Esophagus mucosa (tissue), 1 donor: ENCODE measurements around the gene KCNK7. TPM values are rescaled to one million over a fixed set of nuclear protein-coding genes. Genes with fewer than 3 reads are reported as not detected.

Experiments used
- ATAC-seq: fragments of 200-7000 bp; cut with Tn5 transposase; one replicate; pipeline ENCODE4 v1.9.1; 2020
- total RNA-seq: library from RNA; stranded (reverse); gene quantifications from one replicate; pipeline ENCODE4 v1.2.4, GENCODE V29; 2023
- donor health status: DM: yes; HTN: yes; CAD: no.

KCNK7 gene
- total RNA-seq, 1 donor from 2014 or later = 20.2 TPM

DNA sequence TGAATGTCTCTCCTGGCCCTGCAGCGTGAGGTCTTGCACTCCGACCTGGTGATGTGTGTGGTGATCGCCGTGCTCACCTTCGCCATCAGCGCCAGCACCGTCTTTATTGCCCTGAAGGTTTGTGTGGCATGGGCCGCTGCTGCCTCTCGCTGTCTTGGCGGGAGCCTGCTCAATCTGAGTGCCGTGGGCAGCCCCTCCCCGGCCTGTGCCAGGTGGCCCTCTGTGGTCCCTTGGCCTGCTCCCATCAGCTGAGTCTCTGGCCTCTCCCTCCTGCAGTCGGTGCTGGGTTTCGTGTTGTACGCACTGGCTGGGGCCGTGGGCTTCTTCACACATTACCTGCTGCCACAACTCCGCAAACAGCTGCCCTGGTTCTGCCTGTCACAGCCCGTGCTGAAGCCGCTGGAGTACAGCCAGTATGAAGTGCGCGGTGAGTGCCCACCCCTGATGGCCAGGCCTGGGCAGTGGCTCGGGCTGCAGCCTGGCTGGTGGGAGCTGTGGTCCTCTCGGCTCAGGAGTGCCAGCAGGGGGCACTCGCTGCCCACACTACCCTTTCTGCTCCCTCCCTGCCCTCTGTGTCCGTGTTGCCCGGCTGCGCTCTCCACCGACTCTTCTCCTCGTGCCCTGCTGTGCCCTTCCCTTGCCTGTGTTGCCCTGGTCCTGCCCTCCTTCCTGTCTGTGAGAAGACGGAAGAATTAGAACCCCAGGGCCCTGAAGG lies 30.2 kb upstream of the KCNK7 start:
- ATAC-seq = peak; percentile 41

DNA sequence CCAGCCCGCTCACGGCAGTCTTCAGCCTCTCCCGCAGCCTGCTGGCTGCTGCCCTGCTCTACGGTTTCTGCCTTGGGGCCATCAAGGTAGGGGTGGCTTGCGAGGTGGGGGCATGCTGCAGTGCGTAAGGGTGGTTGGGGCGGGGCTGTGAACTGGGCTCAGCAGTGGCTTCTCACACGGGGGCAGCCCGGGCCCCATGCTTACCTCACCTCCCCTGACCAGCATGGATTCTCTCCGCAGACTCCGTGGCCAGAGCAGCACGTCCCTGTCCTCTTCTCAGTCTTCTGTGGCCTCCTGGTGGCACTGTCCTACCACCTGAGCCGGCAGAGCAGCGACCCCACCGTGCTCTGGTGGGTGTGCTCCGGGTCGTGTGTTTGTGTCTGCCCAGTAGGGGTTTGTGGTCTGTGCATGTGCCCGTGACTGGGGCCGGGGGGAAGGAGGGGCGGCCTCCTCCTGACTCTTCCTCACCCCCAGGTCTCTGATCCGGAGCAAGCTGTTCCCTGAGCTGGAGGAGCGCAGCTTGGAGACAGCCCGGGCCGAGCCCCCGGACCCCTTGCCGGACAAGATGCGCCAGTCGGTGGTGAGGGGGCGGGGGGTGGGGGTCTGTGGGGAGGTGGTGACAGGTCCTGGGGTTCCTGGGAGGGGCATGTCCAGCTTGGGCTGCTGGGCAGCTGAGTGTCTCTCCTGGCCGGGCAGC lies 29.5 kb upstream of the KCNK7 start:
- no peak for ATAC-seq

DNA sequence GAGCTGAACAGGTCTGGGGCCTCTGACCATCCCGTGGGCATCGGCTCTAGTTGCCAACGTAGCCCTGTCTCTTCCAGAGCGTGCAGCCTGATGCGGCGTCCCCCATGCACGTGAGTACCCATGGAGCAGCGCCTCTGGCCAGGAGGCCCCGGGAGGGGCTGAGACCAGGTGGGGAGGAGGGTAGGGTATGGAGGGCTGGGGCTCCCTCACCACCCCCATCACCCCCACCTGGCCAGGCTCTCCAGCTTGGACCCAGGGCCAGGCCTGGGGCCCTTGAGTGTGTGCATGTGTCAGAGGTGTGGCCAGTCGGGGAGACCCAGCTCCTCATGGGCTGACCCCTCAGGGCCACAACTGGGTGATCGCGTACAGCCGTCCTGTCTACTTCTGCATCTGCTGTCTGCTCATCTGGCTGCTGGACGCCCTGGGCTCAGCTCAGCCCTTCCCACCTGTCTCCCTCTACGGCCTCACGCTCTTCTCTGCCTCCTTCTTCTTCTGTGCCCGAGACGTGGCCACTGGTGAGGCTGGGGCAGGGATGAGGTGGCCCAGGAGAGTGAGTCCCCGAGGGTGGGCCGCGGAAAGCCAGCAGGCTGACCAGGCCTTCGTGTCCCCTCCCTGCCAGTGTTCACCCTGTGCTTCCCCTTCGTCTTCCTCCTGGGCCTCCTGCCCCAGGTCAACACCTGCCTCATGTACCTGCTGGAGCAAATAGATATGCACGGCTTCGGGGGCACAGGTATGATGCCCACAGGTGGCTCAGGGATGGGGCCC lies 28.4 kb upstream of the KCNK7 start:
- ATAC-seq = no peak

DNA sequence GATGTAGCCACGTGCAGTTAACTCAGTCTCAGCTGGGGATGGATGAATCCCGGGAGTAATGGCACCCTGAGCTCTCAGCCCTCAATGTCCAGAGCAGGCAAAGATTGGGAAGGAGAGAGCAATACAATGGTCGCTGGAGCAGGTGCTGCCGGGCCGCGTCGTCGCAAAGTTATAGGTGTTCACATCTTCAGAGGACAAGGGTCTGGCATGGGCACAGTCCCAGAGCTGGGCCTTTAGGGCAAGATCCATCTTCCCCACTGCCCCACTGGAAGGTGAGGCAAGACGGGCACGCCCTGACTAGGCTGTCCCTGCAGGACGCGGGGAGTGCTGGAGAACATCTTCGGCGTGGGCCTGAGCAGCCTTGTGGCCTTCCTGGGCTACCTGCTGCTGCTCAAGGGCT lies 27.6 kb upstream of the KCNK7 start:
- no peak for ATAC-seq

DNA sequence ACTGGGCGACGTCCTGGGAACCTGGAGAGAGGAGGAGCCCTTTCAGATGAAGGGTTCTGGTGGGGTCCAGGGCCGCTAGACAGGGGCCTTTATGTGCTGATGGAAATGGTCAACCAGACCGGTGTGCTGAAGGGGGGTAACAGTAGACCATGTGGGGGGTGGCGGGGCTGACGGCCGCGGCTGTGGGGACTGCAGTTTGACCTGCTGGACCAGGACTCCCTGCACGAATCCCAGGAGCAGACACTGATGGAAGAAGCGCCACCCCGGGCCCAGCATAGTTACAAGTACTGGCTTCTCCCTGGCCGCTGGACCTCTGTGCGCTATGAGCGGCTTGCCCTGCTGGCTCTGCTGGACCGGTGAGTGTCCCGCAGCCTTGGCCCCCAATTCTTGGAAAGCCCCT lies 26.4 kb upstream of the KCNK7 start:
- ATAC-seq = no peak

DNA sequence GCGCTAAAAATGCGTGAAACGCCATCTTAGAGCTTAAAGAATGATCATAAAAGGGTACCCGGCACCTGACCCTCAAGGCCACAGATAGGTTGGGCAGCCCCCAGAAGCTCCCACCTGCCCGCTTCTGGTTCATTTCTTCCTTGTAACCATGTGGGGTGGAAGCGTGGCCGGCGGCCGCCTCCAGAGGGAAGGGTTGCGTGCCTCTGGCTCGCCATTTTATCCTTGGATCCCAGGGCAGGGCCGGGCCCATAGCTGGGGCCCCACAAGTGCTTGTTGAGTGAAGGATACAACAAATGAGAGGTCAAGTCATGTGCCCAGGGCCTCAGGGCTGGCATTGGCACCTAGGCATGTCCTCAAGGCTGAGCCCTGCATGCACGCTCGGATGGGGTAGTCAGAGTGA lies 25.9 kb upstream of the KCNK7 start:
- ATAC-seq = no peak

DNA sequence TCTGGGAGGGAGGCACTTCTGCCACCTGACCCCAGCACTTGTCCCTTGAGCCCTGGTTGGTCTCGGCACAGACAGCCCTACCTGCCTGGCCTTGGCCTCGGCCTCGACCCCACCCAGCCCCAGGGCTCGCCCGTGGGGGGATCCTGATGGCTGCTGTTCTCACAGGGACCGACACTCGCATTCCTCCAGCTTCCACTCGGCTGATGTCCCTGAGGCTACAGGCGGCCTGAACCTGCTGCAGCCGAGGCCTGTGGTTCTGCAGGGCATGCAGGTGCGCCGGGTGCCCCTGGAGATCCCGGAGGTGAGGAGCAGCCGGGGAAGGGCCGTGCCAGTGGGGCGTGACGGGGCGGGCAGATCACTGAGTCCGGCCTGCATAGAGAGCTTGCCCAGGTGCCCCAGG lies 25.1 kb upstream of the KCNK7 start:
- no peak for ATAC-seq

DNA sequence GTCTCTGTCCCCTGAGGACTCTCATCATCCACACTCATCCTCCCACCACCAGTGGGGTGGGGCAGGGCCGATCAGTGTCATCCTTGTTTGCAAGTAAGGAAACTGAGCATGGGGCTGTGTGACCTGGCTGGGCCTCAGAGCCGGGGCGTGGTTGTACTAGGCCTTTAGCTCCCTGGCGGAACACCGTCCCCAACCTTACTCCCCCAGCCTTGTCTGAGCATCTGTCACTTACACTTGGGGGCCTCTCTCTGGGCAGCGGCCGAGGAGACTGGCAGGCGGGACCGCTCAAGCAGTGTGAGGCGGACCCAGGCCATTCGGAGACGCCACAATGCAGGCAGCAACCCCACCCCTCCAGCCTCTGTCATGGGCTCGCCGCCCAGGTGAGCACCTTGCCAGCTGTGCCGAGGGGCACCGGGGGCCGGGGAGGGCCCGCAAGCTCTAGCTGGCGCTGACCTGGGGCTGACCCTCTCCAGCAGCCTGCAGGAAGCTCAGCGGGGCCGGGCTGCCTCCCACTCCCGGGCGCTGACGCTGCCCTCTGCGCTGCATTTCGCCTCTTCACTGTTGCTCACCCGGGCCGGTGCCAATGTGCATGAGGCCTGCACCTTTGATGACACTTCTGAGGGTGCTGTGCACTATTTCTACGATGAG lies 23.8 kb upstream of the KCNK7 start:
- ATAC-seq = no peak

DNA sequence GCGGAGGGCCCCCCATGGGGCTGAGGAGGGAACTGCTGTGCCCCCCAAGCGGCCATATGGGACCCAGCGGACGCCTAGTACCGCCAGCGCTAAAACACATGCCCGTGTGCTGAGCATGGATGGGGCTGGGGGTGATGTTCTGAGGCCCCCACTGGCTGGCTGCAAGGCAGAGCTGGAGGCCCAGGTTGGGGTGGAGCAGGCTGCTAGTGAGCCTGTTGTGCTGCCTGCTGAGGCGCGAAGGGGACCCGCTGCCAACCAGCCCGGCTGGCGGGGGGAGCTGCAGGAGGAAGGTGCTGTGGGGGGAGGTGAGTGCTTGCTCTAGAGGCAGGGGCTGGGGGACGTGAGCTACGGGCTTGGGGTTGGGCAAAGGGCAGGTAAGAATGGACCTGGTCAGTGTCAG lies 23.2 kb upstream of the KCNK7 start:
- ATAC-seq = no peak

DNA sequence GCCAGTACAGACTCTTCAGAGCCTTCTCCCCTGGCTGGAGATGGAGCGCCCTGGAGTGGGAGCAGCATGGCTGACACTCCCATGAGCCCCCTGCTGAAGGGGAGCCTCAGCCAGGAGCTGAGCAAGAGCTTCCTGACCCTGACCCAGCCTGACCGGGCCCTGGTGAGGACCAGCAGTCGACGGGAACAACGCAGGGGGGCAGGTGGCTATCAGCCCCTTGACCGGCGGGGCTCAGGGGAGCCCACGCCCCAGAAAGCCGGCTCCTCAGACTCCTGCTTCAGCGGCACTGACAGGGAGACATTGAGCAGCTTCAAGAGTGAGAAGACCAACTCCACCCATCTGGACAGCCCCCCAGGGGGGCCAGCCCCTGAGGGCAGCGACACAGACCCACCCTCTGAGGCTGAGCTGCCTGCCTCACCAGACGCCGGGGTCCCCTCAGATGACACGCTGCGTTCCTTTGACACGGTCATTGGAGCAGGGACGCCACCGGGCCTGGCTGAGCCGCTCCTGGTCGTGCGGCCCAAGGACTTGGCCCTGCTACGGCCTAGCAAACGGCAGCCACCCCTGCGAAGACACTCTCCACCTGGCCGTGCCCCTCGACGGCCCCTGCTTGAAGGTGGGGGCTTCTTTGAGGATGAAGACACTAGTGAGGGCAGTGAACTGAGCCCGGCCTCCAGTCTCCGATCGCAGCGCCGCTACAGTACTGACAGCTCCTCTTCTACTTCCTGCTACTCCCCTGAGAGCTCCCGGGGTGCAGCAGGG lies 22.6 kb upstream of the KCNK7 start:
- ATAC-seq = no peak

DNA sequence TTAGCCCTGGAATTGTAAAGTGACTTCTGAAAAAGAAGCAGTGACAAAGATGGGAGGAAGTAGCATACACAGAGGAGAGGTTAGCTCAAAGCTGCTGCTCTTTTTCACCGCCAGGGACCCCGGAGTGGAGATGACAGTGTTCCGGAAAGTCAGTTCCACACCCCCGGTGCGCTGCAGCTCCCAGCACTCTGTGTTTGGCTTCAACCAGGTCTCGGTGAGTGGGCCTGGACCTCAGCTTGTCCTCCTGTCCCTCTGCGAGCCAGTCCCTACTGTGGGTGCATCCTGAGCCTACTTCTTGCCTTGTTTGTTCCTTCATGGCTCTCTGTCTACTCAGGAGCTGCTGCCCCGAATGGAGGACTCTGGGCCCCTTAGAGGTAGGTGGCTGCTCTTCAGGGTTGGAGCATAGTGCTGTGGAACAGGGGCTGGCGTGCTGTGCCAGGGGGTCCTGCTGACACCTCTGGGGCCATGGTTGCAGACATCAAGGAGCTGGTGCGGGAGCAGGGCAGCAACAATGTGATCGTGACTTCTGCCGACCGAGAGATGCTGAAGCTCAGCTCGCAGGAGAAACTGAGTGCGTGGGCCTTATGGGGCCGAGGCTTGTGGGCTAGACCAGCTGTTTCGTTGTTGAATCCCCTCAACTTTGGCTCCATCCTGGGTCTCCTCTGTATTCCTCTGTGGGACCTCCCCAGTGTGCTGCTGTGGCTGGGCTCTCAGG lies 21.7 kb upstream of the KCNK7 start:
- no peak for ATAC-seq

DNA sequence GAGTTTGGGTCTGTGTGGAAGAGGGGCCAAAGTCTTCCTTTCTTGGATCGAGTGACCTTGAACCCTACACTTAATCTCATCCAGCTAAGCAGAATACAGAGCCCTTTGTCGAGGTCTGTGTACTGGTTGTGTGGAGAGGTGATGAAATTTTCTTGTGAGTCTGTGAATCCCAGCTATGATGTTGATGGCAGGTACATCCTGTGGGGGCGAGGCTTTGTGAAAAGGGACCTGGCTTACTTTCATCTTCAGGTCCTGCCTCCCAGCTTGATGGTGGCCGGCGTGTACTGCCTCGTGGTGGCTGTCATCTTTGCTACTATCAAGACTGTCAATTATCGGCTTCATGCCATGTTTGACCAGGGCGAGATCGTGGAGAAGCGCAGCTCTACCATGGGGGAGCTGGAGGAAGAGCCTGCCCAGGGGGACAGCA lies 21.0 kb upstream of the KCNK7 start:
- ATAC-seq = no peak

DNA sequence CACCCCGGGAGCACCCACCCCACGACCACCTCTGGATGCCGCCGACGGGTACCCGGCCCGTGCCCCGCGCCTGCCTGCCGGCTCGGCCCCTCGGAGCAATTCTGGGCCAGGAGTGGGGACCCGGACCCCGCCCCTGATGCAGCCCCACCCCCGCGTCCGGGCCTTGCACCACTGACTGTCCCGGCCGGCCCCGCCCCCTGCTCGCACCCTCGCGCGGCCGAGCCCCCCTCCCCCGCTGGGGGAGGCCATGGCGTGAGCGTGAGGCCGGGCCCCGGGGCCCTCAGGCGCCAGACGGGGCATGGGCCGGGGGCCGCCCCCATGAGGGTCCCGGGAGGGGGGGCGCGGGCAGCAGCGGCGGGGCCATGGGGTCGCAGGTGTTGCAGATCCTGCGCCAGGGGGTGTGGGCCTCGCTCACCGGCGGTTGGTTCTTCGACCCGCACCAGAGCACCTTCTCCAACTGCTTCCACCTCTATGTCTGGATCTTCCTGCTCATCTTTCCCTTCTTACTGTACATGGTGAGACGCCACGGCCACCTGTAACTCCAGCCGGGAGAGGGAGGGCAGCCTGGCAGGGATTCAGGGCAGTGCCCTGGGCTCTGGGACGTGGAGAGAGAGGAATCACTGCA lies 20.5 kb upstream of the KCNK7 start:
- ATAC-seq = peak; percentile 5

DNA sequence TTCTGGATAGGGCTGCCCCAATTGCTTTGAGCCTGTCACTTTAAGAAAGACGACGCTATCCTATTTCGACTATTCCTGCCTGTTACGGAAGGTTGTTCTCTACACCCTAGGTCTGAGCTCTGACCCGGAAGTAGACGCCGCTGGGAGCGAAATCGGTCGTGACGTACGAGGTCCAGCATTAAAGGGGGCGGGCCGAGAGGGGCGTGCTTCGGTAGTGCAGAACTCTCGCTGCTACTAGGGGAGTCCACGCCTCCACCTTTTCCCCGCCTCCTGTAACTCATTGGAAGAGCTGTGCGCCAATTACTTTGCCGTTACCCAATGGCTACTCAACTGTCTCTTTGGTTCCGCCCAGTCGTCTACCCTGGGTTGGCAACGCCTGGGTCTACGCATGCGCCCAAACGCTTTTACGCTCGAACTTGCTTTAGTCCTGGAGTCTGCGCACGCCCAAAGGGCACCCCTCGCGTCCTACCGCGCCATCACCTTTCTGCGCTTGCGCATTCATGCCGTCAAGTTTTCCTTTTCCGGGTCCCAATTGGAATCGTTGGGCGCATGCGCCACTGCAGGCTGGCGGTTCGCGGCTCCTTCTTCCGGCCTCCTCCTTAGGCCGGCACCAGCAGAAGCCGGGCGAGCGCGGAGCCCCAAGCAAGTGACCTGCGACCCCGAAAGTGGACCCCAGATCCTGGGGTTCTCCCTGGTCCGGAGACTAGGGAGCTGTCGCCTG lies 19.8 kb upstream of the KCNK7 start, which contains the start of gene PCNX3:
Gene PCNX3, plus strand, starts transcription at position 548 of the 721 bp plus-strand sequence. CDS start 536 bp downstream, outside the sequence.
- peak; percentile 85 for ATAC-seq

DNA sequence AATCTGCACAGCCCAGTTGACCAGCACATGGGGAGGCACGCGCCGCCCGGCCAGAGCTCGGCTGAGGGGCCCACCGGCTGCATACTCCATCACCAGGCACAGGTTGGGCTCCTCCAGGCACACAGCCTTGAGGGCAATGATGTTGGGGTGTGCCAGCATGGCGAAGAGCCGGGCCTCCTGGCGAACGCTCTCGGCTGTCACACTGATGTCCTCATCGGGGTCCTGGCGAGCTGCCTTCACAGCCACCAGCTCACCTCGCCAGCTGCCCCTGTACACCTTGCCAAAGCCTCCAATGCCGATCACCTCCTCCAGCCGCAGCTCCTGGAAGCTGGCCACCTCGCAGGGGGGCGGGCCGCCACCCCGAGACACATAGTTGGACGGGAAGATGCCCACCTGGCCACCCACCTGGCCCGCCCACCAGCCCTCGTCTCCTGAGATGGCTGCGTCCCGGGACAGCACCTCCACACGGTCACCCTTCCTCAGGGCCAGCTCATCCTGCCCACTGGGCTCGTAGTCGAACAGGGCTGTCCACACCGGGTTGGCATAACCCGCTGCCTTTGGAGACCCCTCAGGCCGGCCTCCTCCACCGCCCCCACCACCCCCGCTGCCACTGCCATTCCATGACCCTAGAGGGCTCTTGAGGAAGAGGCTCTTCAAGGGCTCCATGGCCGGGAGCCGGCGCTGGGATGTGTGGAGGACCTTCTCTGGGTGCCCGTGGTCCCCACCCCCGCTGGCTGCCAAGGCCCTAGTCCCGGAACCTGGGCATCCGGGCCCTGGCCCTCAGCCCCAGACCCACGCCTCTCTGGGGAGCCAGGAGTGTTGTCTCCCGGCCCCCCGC lies 17.7 kb upstream of the KCNK7 start:
- ATAC-seq = peak; percentile 0

DNA sequence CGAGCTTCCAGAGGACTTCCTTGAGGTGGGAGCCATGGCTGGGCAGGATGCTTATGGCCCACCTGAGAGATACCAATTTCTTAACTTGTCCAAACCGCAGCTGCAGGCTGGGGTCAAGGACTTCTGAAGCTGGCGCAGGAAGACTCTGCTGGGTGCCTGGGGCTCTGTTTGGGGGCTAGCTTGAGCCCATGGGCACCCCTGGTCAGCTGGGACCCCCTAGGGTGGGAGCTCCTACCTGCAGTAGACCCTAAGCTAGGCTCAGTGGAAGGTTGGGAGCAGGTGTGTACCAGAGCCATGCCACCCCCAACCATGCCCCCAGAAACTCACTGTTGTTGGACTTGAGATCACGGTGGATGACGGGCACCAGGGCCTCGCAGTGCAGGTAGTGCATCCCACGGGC lies 17.1 kb upstream of the KCNK7 start:
- ATAC-seq = no peak

DNA sequence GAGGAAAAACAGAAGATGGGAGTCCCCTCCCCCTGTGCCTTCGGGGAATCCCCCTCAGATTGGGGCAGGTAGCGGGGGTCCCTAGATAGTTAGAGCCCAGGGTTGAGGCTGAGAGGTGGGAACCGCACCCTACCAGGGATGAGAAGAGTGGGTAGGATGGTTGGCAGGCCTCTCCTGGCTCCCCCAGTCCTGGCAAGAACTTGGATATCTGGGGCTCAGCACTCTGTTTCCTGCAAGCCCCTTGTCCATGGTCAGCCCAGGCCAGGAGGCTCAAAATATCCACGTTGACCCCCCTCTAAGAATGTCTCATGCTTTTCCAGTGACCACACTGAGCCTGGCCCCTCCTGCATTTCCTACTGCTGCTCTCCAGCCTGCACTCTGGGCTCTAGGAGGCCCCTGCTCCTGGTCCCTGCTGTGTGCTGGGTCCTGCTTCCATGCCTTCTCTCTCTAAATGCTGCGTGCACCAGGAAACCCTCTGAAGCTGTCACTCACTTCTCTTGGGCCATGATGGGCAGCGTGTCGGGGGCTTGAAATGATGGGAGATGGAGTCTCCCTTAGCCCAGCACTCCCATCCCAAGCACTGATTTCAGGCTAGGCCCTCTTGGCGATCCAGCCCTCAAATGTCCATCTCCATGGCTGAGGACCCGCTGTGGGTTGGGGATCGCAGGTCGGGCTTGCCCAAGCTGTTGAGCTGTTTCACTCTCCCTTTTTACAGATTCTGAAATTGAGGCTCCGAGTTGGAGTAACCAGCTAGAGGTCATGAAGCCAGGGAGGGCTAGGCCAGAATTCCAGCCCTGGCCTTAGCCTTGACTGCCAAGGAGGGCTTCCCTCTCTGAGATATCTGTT lies 16.4 kb upstream of the KCNK7 start:
- no peak for ATAC-seq

DNA sequence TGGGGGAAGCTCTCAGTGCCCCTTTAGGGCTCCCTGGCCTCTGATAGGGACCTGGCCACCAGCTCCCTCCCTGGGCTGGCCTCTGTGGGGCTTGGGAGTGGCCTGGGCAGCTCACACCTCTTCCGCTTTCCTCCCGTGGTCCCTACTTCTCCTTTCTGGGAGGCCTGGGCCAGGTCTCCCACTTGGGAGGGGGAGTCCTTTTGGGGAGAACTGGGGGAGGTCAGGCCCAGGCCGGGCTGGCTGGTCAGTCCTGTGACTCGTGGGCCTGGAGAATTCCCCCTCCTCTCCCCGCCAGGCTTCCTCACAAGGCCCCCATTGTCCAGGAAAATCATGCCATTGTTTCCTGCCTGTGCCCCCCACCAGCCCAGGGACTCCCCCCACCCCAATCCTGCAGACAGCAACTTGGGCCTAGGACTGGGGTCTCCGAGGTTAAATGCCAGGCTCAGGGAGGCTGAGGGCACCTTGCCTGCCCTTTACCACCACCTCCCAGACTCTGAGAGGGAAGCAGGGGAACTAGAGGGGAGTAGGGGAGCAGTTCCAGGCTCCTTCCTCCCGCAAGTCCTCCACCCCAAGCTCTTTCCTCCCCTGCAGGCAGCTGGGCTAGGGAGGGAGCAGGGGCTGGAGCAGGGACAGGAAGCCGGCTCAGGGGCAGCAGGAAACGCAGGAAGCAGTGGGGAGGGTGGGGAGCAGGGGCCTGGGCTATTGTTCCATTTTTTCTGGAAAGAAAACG lies 15.6 kb upstream of the KCNK7 start:
- no peak for ATAC-seq
